Thymus (tissue), 11 donors: ENCODE measurements around the gene GNG5. TPM values are rescaled to one million over a fixed set of nuclear protein-coding genes. Genes with fewer than 3 reads are reported as not detected.
"Not testable (repeated sequence)": the region's sequence is repeated elsewhere in the genome, so short reads cannot be mapped to it uniquely, and the experiment has no call there.

Experiments
- DNase-seq, 9 donors: peaks; one replicate each; pipeline ENCODE4 v3.0.0-alpha.2; 2013; ENCODE audit warnings: low spot score in 9 of 9, low read depth in 6 of 9, missing footprints in 1 of 9
- H3K27ac ChIP-seq, 2 donors: one replicate each; pipeline ENCODE4 v1.5.1; 2013; ENCODE audit warnings: control low read depth in 1 of 2, low read depth in 1 of 2, low read length in 1 of 2, mild to moderate bottlenecking in 1 of 2, moderate library complexity in 1 of 2
- H3K27me3 ChIP-seq, 2 donors: one replicate each; pipeline ENCODE4 v1.5.1; 2013; ENCODE audit warnings: low read length in 1 of 2; ENCODE audit not compliant: control insufficient read depth in 2 of 2, insufficient read depth in 1 of 2
- H3K36me3 ChIP-seq, 2 donors: one replicate each; pipeline ENCODE4 v1.5.1; 2013; ENCODE audit warnings: low read length in 1 of 2, mild to moderate bottlenecking in 1 of 2, moderate library complexity in 1 of 2; ENCODE audit not compliant: control insufficient read depth in 2 of 2, insufficient read depth in 2 of 2
- H3K4me1 ChIP-seq, 2 donors: one replicate each; pipeline ENCODE4 v1.5.1; 2013; ENCODE audit warnings: low read length in 2 of 2; ENCODE audit not compliant: control insufficient read depth in 2 of 2, insufficient read depth in 2 of 2
- H3K4me3 ChIP-seq, 2 donors: one replicate each; pipeline ENCODE4 v1.5.1; 2013; ENCODE audit warnings: low read length in 2 of 2, control low read depth in 1 of 2, mild to moderate bottlenecking in 1 of 2
- H3K9me3 ChIP-seq, 2 donors: one replicate each; pipeline ENCODE4 v1.5.1; 2013; ENCODE audit warnings: low read length in 1 of 2, mild to moderate bottlenecking in 1 of 2; ENCODE audit not compliant: control insufficient read depth in 2 of 2, insufficient read depth in 1 of 2
- WGBS: extraction: QIAGEN DNeasy Blood & Tissue Kit; methylation state at CpG from one replicate; pipeline ENCODE4 v1.1.7; 2013; 5-methylcytosine and 5-hydroxymethylcytosine counted together
- polyA plus RNA-seq: library from polyadenylated mRNA; stranded (reverse); fragments of 200-250 nt; gene quantifications from one replicate; pipeline ENCODE4 v1.2.3, GENCODE V29; 2013
- total RNA-seq: library from RNA; stranded (reverse); fragments of 120-200 nt; gene quantifications from one replicate; pipeline ENCODE4 v1.2.4, GENCODE V29; 2013
- donor health status: healthy.

GNG5 gene
- total and polyA plus RNA-seq, 2 donors = 42.4 to 181 TPM

GRCh38 chr1:84478876-84479868 is 27.2 kb downstream of the GNG5 start, which contains the start of gene RPF1:
Gene RPF1, plus strand, starts transcription at chr1:84479266. Its CDS starts 16 bp downstream, at chr1:84479282.
- WGBS = 6% methylated on average over 51 of the region's 51 CpGs
- peak; percentile 68 to 93 (median 79) for DNase-seq

GRCh38 chr1:84476225-84476624 is 30.2 kb downstream of the GNG5 start:
- Histone ChIP-seq H3K27me3 (peaks cover 10 to 11% of the 10 kb centered on the region in 2 donors), H3K36me3 (peaks cover 0 to under 1% of the 10 kb centered on the region in 2 donors), H3K4me3 (no peak overlapping the region), H3K9me3 (peaks cover 2 to 9% of the 10 kb centered on the region in 2 donors), H3K27ac (no peak overlapping the region), H3K4me1 (peaks cover 5% of the 10 kb centered on the region in 2 donors)
- 83% methylated on average over 1 of the region's 1 CpG for WGBS
- DNase-seq = no peak

More at GRCh38 chr1:84478876-84479868, 27.2 kb downstream of the GNG5 start, which contains the start of gene RPF1:
- Histone ChIP-seq H3K27me3 (peaks cover 5 to 9% of the 10 kb centered on the region in 2 donors), H3K36me3 (peaks cover 0 to 16% of the 10 kb centered on the region in 2 donors), H3K4me1 (peaks cover 5 to 7% of the 10 kb centered on the region in 2 donors), H3K9me3 (peaks cover 2 to 9% of the 10 kb centered on the region in 2 donors), H3K27ac (peak within 1 kb of the TSS; percentile 94 to 99), H3K4me3 (peak within 1 kb of the TSS; percentile 68 to 97)

GRCh38 chr1:84467298-84467697 is 39.1 kb downstream of the GNG5 start:
- no peaks in the 10 kb centered on the region for H3K36me3 ChIP-seq
- H3K4me3 ChIP-seq = no peak overlapping the region
- H3K4me1 ChIP-seq = no peaks in the 10 kb centered on the region
- no peaks in the 10 kb centered on the region for H3K27me3 ChIP-seq
- H3K9me3 ChIP-seq = no peaks in the 10 kb centered on the region
- DNase-seq = no peak
- no peak overlapping the region for H3K27ac ChIP-seq

DNA sequence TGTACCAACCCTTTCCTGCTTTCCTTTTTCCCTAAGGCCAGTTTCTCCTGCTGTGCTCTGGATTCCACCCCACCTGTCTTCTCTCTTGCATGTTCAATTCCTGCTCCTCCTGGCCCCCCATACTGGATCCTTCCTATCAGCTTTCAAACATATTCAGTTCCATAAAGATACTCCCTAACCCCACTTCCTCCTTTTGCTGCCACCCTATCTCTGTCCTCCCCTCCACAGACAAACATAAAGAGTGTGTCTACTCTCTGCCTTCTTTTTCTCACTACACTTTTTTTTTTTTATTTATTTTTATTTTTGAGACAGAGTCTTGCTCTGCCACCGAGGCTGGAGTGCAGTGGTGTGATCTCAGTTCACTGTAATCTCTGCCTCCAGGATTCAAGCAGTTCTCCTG is 44.3 kb downstream of the GNG5 start:
- H3K36me3 ChIP-seq = no peaks in the 10 kb centered on the region
- no peak overlapping the region for H3K4me3 ChIP-seq
- no peaks in the 10 kb centered on the region for H3K4me1 ChIP-seq
- no peaks in the 10 kb centered on the region for H3K9me3 ChIP-seq
- H3K27me3 ChIP-seq = no peaks in the 10 kb centered on the region
- 89% methylated on average over 1 of the region's 1 CpG for WGBS
- no peak for DNase-seq
- H3K27ac ChIP-seq = no peak overlapping the region

GRCh38 chr1:84452436-84452835 is 53.9 kb downstream of the GNG5 start:
- no peaks in the 10 kb centered on the region for H3K4me1 ChIP-seq
- no peaks in the 10 kb centered on the region for H3K36me3 ChIP-seq
- H3K4me3 ChIP-seq = no peak overlapping the region
- H3K27ac ChIP-seq = no peak overlapping the region
- H3K27me3 ChIP-seq = no peaks in the 10 kb centered on the region
- no peaks in the 10 kb centered on the region for H3K9me3 ChIP-seq
- DNase-seq = no peak
- WGBS = 66% methylated on average over 3 of the region's 3 CpGs

DNA sequence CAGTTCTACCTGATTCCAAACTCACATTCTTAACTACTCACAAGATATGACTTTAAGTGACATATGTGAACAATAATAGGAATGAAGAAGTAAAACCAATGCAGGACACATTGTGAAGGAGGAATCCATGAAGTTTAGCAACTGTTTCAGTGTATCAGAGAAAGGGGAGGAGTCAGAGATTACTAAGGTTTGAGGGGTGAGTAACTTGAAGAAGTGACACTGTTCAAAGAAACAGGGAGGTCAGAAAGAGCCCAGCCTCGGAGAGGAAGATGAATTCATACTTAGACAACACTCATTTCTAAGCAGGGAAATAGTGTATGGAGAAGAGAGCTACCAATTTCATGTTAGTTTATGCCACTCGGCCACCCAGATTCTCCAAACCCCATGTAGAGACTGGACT is 55.5 kb downstream of the GNG5 start:
- Histone ChIP-seq H3K27me3 (no peaks in the 10 kb centered on the region), H3K4me3 (no peak overlapping the region), H3K4me1 (no peaks in the 10 kb centered on the region), H3K9me3 (no peaks in the 10 kb centered on the region), H3K27ac (no peak overlapping the region), H3K36me3 (no peaks in the 10 kb centered on the region)
- 92% methylated on average over 2 of the region's 2 CpGs for WGBS
- DNase-seq = no peak

DNA sequence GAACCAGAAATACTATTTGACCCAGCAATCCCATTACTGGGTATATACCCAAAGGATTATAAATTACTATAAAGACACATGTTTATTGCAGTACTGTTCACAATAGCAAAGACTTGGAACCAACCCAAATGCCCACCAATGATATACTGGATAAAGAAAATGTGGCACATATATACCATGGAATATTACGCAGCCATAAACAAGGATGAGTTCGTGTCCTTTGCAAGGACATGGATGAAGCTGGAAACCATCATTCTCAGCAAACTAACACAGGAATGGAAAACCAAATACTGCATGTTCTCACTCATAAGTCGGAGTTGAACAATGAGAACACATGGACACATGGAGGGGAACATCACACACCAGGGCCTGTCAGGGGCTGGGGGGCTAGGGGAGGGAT is 57.7 kb downstream of the GNG5 start:
- 98% methylated on average over 3 of the region's 3 CpGs for WGBS
- H3K27me3 ChIP-seq, H3K4me3 ChIP-seq, DNase-seq, H3K36me3 ChIP-seq, H3K4me1 ChIP-seq, H3K9me3 ChIP-seq, H3K27ac ChIP-seq: not testable (repeated sequence)

Other genes with a start within 250 kb of the GNG5 start
- gene SAMD13, start 204.9 kb downstream of the GNG5 start, total RNA-seq = 3.7 TPM
- gene SAMD13, start 204.9 kb downstream of the GNG5 start, polyA plus RNA-seq = 2.6 TPM
- gene DNASE2B, start 108.1 kb downstream of the GNG5 start, total RNA-seq = not detected
- gene DNASE2B, start 108.1 kb downstream of the GNG5 start, polyA plus RNA-seq = 0.21 TPM
- 64.7 TPM for gene RPF1, start 27.3 kb downstream of the GNG5 start, total RNA-seq
- gene RPF1, start 27.3 kb downstream of the GNG5 start, polyA plus RNA-seq = 54.4 TPM
- 5.1 TPM for gene SPATA1, start 195 bp downstream of the GNG5 start, total RNA-seq
- gene SPATA1, start 195 bp downstream of the GNG5 start, polyA plus RNA-seq = 3.7 TPM
- 7.6 TPM for gene CTBS, start 67.9 kb upstream of the GNG5 start, total RNA-seq
- gene CTBS, start 67.9 kb upstream of the GNG5 start, polyA plus RNA-seq = 12.5 TPM
- gene SSX2IP, start 183.9 kb upstream of the GNG5 start, total RNA-seq = 23.7 TPM
- gene SSX2IP, start 183.9 kb upstream of the GNG5 start, polyA plus RNA-seq = 15.4 TPM